BLaER1 (cell line): ENCODE results near the gene CARM1.

Experiments
- H3K27ac ChIP-seq: shearing (Covaris generic); formaldehyde crosslinking; 2 replicates; pipeline ENCODE4 v1.8.1; 2022
- H3K27me3 ChIP-seq: shearing (Covaris generic); formaldehyde crosslinking; 2 replicates; pipeline ENCODE4 v1.8.1; 2022
- H3K36me3 ChIP-seq: shearing (Covaris generic); formaldehyde crosslinking; 2 replicates; pipeline ENCODE4 v1.8.1; 2022
- H3K4me1 ChIP-seq: shearing (Covaris generic); formaldehyde crosslinking; 2 replicates; pipeline ENCODE4 v1.8.1; 2022
- H3K4me2 ChIP-seq: shearing (Covaris generic); formaldehyde crosslinking; 2 replicates; pipeline ENCODE4 v1.8.1; 2022
- H3K4me3 ChIP-seq: shearing (Covaris generic); formaldehyde crosslinking; 2 replicates; pipeline ENCODE4 v1.8.1; 2022
- H3K9ac ChIP-seq: shearing (Covaris generic); formaldehyde crosslinking; 2 replicates; pipeline ENCODE4 v1.8.1; 2022
- H3K9me3 ChIP-seq: shearing (Covaris generic); formaldehyde crosslinking; 2 replicates; pipeline ENCODE4 v1.8.1; 2022
- H4K20me1 ChIP-seq: shearing (Covaris generic); formaldehyde crosslinking; 2 replicates; pipeline ENCODE4 v1.8.1; 2022
- Cebpa-rat ChIP-seq: shearing (Covaris generic); IDR thresholded peaks from 2 replicates; pipeline ENCODE4 v1.8.1; 2022

Gene CARM1

GRCh38 chr19:10885201-10886169 lies 14.1 kb downstream of the CARM1 start:
- TF ChIP-seq Cebpa-rat: no peak
- H3K27ac ChIP-seq: no peak overlapping the region
- peaks cover 60% of the 10 kb centered on the region for H3K36me3 ChIP-seq
- no peak overlapping the region for H3K4me2 ChIP-seq
- H4K20me1 ChIP-seq: peaks cover 100% of the 10 kb centered on the region
- no peak overlapping the region for H3K9ac ChIP-seq
- no peaks in the 10 kb centered on the region for H3K9me3 ChIP-seq
- peaks cover 51% of the 10 kb centered on the region for H3K4me1 ChIP-seq
- H3K27me3 ChIP-seq: no peaks in the 10 kb centered on the region
- no peak overlapping the region for H3K4me3 ChIP-seq

- Histone ChIP-seq H3K27me3 (no peaks in the 10 kb centered on the region), H3K4me2 (no peak overlapping the region), H3K36me3 (peaks cover 55% of the 10 kb centered on the region), H3K4me1 (peaks cover 31% of the 10 kb centered on the region), H3K27ac (peak overlapping the region; percentile 44; the same call in 1 of the 2 replicates), H3K4me3 (no peak overlapping the region), H4K20me1 (peaks cover 100% of the 10 kb centered on the region), H3K9ac (peak overlapping the region; percentile 33; the same call in 1 of the 2 replicates), H3K9me3 (no peaks in the 10 kb centered on the region)
- TF ChIP-seq Cebpa-rat: no peak
Measured at GRCh38 chr19:10887616-10888367, 16.4 kb downstream of the CARM1 start.

DNA sequence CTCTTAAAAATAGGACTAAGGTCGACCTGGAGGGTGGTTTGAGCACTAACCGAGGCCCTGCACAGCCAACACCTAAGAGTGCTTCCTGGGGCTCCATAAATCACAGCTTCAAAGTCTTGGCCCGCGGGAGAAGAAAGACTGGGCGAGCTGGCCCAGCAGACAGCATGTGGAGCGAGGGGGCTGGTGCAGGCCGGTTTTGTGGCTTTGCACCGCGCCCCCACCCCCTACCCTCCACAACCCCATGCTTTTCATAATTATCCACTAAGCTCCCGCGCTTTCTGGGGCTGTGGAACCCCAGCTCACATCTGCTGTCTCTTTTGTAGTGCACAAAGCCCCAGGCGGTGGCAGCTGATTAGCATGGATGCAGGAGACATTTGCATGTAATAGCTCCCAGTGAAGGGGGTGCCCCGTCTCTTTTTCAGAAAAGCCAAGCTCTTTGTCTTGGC lies 17.1 kb downstream of the CARM1 start:
- no peak overlapping the region for H3K4me2 ChIP-seq
- peaks cover 49% of the 10 kb centered on the region for H3K36me3 ChIP-seq
- no peak for TF ChIP-seq Cebpa-rat
- peaks cover 31% of the 10 kb centered on the region for H3K4me1 ChIP-seq
- no peaks in the 10 kb centered on the region for H3K27me3 ChIP-seq
- no peak overlapping the region for H3K4me3 ChIP-seq
- H4K20me1 ChIP-seq: peaks cover 100% of the 10 kb centered on the region
- H3K27ac ChIP-seq: peak overlapping the region; percentile 44; the same call in 1 of the 2 replicates
- peak overlapping the region; percentile 33; the same call in 1 of the 2 replicates for H3K9ac ChIP-seq
- no peaks in the 10 kb centered on the region for H3K9me3 ChIP-seq

DNA sequence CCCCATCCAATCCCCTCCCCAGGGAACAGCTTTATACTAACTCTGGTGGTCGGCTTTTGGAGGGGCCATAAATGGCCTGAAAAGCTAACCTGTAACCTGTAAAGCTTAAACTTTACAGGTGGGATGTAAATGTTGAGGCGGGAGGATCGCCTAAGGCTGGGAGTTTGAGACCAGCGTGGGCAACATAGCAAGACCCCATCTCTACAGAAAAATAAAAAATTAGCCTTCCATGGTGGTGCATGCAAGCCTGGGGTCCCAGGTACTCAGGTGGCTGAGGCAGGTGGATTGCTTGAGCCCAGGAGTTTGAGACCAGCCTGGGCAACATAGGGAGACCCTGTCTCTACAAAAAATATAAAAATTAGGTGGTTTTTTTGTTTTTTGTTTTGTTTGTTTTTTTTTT lies 18.5 kb downstream of the CARM1 start:
- no peak for TF ChIP-seq Cebpa-rat
- Histone ChIP-seq H3K4me3 (no peak overlapping the region), H3K9me3 (no peaks in the 10 kb centered on the region), H4K20me1 (peaks cover 100% of the 10 kb centered on the region), H3K27ac (no peak overlapping the region), H3K27me3 (no peaks in the 10 kb centered on the region), H3K4me1 (peaks cover 34% of the 10 kb centered on the region), H3K4me2 (no peak overlapping the region), H3K36me3 (peaks cover 63% of the 10 kb centered on the region), H3K9ac (no peak overlapping the region)

GRCh38 chr19:10891405-10892086 lies 20.2 kb downstream of the CARM1 start:
- TF ChIP-seq Cebpa-rat: no peak
- H3K27me3 ChIP-seq: no peaks in the 10 kb centered on the region
- no peaks in the 10 kb centered on the region for H3K9me3 ChIP-seq
- H4K20me1 ChIP-seq: peaks cover 100% of the 10 kb centered on the region
- peaks cover 43% of the 10 kb centered on the region for H3K4me1 ChIP-seq
- 0 out of 2 replicates have a peak overlapping the region, but pooled peaks have one; percentile 10 for H3K9ac ChIP-seq
- no peak overlapping the region for H3K4me3 ChIP-seq
- H3K27ac ChIP-seq: 0 out of 2 replicates have a peak overlapping the region, but pooled peaks have one; percentile 22
- no peak overlapping the region for H3K4me2 ChIP-seq
- peaks cover 69% of the 10 kb centered on the region for H3K36me3 ChIP-seq

- no peak overlapping the region for H3K27ac ChIP-seq
- peaks cover 72% of the 10 kb centered on the region for H3K36me3 ChIP-seq
- no peak overlapping the region for H3K4me3 ChIP-seq
- H4K20me1 ChIP-seq: peaks cover 100% of the 10 kb centered on the region
- H3K4me1 ChIP-seq: peaks cover 43% of the 10 kb centered on the region
- no peak for TF ChIP-seq Cebpa-rat
- no peaks in the 10 kb centered on the region for H3K9me3 ChIP-seq
- no peak overlapping the region for H3K9ac ChIP-seq
- H3K4me2 ChIP-seq: no peak overlapping the region
- H3K27me3 ChIP-seq: no peaks in the 10 kb centered on the region
Measured at GRCh38 chr19:10892256-10892655, 20.9 kb downstream of the CARM1 start.

- Histone ChIP-seq H3K4me2 (no peak overlapping the region), H3K27ac (no peak overlapping the region), H3K4me1 (peaks cover 34% of the 10 kb centered on the region), H3K36me3 (peaks cover 77% of the 10 kb centered on the region), H3K4me3 (no peak overlapping the region), H3K9ac (no peak overlapping the region), H4K20me1 (peaks cover 100% of the 10 kb centered on the region), H3K27me3 (no peaks in the 10 kb centered on the region), H3K9me3 (no peaks in the 10 kb centered on the region)
- TF ChIP-seq Cebpa-rat: no peak
Measured at GRCh38 chr19:10894911-10895213, 23.5 kb downstream of the CARM1 start.

- H3K27ac ChIP-seq: 0 out of 2 replicates have a peak overlapping the region, but pooled peaks have one; percentile 6
- H3K4me2 ChIP-seq: no peak overlapping the region
- H3K9ac ChIP-seq: no peak overlapping the region
- TF ChIP-seq Cebpa-rat: no peak
- H3K27me3 ChIP-seq: no peaks in the 10 kb centered on the region
- H3K9me3 ChIP-seq: no peaks in the 10 kb centered on the region
- H4K20me1 ChIP-seq: peaks cover 100% of the 10 kb centered on the region
- no peak overlapping the region for H3K4me3 ChIP-seq
- H3K4me1 ChIP-seq: peaks cover 34% of the 10 kb centered on the region
- peaks cover 76% of the 10 kb centered on the region for H3K36me3 ChIP-seq
Measured at GRCh38 chr19:10895363-10895762, 24.0 kb downstream of the CARM1 start.

GRCh38 chr19:10895920-10896319 lies 24.6 kb downstream of the CARM1 start:
- TF ChIP-seq Cebpa-rat: no peak
- Histone ChIP-seq H3K9me3 (no peaks in the 10 kb centered on the region), H3K27me3 (no peaks in the 10 kb centered on the region), H3K9ac (no peak overlapping the region), H3K27ac (no peak overlapping the region), H4K20me1 (peaks cover 100% of the 10 kb centered on the region), H3K4me3 (no peak overlapping the region), H3K4me1 (peaks cover 34% of the 10 kb centered on the region), H3K36me3 (peaks cover 78% of the 10 kb centered on the region), H3K4me2 (no peak overlapping the region)
